GM10248 (cell line): ENCODE measurements around the gene DDX11.
"Not testable (repeated sequence)": the region's sequence is repeated elsewhere in the genome, so short reads cannot be mapped to it uniquely, and the experiment has no call there.

ENCODE experiments used
- CTCF ChIA-PET: fragments of 300-600 bp; sonication (Branson Sonifier 250); formaldehyde crosslinking; extraction: SDS; loops from one replicate; lab custom pipeline; 2021; ENCODE audit warnings: antibody characterized with exemption; lab: Yijun Ruan, JAX
- POLR2A ChIA-PET: fragments of 350-650 bp; sonication (Branson Sonifier 250); formaldehyde crosslinking; extraction: SDS; loops from one replicate; lab custom pipeline; 2020; ENCODE audit warnings: antibody characterized with exemption; lab: Yijun Ruan, JAX
- DNase-seq: peaks from one replicate; pipeline ENCODE4 v3.0.0; 2012; ENCODE audit errors: extremely low spot score
- TF ChIP-seq, protein P1 (sequence below): IDR thresholded peaks from 2 replicates; pipeline ENCODE4 v1.5.1; 2012; ENCODE audit warnings: mild to moderate bottlenecking, low read depth; ENCODE audit errors: extremely low read depth, missing control alignments, control extremely low read depth

DDX11 gene

DNA sequence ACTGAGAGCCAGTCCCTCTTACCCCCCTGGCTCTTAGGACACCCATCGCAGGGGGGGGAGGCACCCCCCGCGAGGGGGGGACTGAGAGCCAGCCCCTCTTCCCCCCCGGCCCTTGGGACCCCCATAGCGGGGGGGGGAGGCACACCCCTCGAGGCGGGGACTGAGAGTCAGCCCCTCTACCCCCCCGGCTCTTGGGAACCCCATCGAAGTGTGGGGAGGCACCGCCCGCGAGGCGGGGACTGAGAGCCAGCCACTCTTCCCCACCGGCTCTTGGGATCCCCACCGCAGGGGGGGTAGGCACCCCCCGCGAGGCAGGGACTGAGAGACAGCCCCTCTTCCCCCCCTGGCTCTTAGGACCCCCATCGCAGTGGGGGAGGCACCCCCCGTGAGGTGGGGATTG is 48.8 kb downstream of the DDX11 start:
- DNase-seq, result no peak
- ChIA-PET CTCF (no interaction called here), POLR2A (no interaction called here)
- TF ChIP-seq, protein P1, sequence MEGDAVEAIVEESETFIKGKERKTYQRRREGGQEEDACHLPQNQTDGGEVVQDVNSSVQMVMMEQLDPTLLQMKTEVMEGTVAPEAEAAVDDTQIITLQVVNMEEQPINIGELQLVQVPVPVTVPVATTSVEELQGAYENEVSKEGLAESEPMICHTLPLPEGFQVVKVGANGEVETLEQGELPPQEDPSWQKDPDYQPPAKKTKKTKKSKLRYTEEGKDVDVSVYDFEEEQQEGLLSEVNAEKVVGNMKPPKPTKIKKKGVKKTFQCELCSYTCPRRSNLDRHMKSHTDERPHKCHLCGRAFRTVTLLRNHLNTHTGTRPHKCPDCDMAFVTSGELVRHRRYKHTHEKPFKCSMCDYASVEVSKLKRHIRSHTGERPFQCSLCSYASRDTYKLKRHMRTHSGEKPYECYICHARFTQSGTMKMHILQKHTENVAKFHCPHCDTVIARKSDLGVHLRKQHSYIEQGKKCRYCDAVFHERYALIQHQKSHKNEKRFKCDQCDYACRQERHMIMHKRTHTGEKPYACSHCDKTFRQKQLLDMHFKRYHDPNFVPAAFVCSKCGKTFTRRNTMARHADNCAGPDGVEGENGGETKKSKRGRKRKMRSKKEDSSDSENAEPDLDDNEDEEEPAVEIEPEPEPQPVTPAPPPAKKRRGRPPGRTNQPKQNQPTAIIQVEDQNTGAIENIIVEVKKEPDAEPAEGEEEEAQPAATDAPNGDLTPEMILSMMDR, result no peak

GRCh38 chr12:31124158-31124557 is 50.5 kb downstream of the DDX11 start:
- CTCF ChIA-PET, DNase-seq, POLR2A ChIA-PET: not testable (repeated sequence)

DNA sequence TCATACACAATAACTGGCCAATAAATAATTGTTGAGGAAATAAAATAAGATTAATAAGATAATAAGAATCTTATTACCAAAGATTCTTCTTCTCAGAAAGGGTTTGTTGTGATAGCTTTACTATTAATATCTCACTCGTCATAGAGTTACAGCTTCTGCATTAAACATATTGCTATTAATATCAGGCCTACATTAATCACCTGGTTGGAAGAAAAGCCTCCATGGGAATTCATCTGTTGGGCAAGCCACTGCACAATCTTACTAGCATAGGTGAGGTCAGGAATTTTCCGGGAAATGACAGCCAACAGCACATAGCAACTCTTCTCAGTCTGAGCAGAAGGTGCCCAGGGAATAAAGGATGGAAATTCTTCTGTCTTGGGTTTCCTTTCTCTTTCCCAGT is 51.5 kb downstream of the DDX11 start:
- CTCF ChIA-PET, POLR2A ChIA-PET, DNase-seq: not testable (repeated sequence)

DNA sequence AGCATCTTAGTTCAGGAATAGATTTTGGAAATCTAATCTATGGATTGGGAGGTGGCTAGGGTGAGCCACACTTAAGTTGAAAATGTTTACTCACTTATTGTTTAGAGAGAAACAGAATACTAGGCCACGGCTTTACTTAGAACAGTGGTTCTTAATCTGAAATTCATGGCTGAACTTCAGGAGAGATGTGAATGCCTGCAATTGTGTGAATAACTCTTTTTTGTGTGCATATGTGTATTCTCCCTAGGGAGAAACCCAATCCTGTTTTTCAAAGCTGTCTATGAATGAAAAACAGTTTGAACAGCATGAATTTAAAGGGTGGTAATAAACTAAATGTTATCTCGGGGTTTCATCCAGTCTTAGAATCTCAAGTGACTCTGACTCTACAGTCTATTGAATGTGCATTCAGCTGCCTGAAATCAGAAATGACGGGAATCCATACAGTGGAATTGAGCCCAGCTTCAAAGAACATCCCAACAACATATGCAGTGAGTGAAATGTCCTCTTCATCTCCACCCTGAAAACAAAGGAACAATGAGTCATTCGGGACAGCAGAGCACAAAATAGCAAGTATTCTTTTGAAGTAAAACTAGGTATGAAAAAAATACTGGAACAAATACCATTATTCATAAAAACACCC is 53.7 kb downstream of the DDX11 start:
- POLR2A ChIA-PET, DNase-seq, CTCF ChIA-PET: not testable (repeated sequence)

- CTCF ChIA-PET, DNase-seq: not testable (repeated sequence)
Observed at GRCh38 chr12:31136581-31136980, 62.9 kb downstream of the DDX11 start.

GRCh38 chr12:31144768-31145167 is 71.1 kb downstream of the DDX11 start:
- POLR2A ChIA-PET, DNase-seq, CTCF ChIA-PET: not testable (repeated sequence)

More at GRCh38 chr12:31136581-31136980, 62.9 kb downstream of the DDX11 start:
- POLR2A ChIA-PET, result not testable (repeated sequence)

DNA sequence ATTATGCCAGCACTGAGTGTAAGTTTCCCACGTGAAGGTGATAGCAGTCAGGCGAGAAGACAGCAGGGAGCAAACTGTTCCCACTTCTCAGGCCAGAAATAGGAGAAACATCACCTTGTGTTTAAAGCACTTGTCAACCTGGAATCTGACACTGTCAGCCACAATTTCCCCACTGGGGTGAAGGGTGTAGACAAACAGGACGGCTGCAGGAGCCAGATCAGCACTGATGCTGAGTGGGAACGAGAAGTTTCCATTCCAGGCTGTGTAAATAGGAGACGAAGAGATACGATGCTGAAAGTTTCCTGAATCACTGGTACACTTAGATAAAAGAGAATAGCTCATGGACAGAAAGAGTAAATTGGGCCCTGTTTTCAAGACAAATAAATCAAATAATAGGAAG is 71.6 kb downstream of the DDX11 start:
- POLR2A ChIA-PET, CTCF ChIA-PET, DNase-seq: not testable (repeated sequence)

GRCh38 chr12:31147415-31147814 is 73.8 kb downstream of the DDX11 start:
- DNase-seq, CTCF ChIA-PET, POLR2A ChIA-PET: not testable (repeated sequence)

- CTCF ChIA-PET, DNase-seq, POLR2A ChIA-PET: not testable (repeated sequence)
Observed at GRCh38 chr12:31150766-31151165, 77.1 kb downstream of the DDX11 start.
